Ishikawa (cell line): Measurements from ENCODE around the gene ABHD12B.

Experiments
- CEBPB ChIP-seq: IDR thresholded peaks from 2 replicates; pipeline ENCODE4 v1.6.1; 2012
- EGR1 ChIP-seq: IDR thresholded peaks from 2 replicates; pipeline ENCODE4 v1.6.1; 2012
- TAF1 ChIP-seq: IDR thresholded peaks from 2 replicates; pipeline ENCODE4 v1.6.1; 2012; ENCODE audit warnings: low read depth, mild to moderate bottlenecking
- TCF12 ChIP-seq: IDR thresholded peaks from 2 replicates; pipeline ENCODE4 v1.6.1; 2012; ENCODE audit warnings: low read depth
- YY1 ChIP-seq: IDR thresholded peaks from 2 replicates; pipeline ENCODE4 v1.6.1; 2012; ENCODE audit warnings: low read depth
- TF ChIP-seq, protein P1 (sequence below): IDR thresholded peaks from 2 replicates; pipeline ENCODE4 v1.6.1; 2012

DNA sequence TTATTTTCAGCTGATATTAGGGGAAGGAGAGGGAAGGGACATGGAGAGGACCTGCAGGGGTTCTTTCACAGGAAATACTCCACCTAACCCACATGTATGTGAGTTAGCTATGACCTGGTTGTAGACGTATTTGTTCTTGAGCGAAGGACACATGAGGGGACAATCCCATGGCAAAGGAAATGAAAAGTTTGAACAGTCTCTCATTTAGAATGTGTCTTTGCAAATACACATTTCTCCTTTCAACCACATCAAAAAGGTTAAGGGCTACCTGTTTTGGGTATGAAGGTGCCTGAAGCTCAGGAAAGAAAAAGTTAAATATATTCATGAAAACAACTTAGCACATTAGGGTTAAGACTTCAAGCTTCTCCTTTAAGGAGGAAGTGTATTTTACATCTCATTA is 65.0 kb downstream of the ABHD12B start:
- TF ChIP-seq CEBPB (no peak), EGR1 (no peak), TAF1 (no peak), TCF12 (no peak), YY1 (no peak)
- TF ChIP-seq, protein P1, sequence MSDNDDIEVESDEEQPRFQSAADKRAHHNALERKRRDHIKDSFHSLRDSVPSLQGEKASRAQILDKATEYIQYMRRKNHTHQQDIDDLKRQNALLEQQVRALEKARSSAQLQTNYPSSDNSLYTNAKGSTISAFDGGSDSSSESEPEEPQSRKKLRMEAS = no peak
